Measurements from ENCODE around the gene STAT6.

- TF ChIP-seq, protein P1, sequence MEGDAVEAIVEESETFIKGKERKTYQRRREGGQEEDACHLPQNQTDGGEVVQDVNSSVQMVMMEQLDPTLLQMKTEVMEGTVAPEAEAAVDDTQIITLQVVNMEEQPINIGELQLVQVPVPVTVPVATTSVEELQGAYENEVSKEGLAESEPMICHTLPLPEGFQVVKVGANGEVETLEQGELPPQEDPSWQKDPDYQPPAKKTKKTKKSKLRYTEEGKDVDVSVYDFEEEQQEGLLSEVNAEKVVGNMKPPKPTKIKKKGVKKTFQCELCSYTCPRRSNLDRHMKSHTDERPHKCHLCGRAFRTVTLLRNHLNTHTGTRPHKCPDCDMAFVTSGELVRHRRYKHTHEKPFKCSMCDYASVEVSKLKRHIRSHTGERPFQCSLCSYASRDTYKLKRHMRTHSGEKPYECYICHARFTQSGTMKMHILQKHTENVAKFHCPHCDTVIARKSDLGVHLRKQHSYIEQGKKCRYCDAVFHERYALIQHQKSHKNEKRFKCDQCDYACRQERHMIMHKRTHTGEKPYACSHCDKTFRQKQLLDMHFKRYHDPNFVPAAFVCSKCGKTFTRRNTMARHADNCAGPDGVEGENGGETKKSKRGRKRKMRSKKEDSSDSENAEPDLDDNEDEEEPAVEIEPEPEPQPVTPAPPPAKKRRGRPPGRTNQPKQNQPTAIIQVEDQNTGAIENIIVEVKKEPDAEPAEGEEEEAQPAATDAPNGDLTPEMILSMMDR (IDR thresholded peaks at IDR 0.05) = no peak
- TF ChIP-seq POLR2AphosphoS5 (IDR thresholded peaks at IDR 0.05; ENCODE audit: low read depth, low read length) (no peak), SIN3A (IDR thresholded peaks at IDR 0.05; ENCODE audit: borderline replicate concordance, insufficient read depth, low read depth, low read length) (no peak)
These were observed 28.9 kb upstream of the STAT6 start for GRCh38 chr12:57139796-57140649.

Measured in Panc1 (cell line).